ENCODE data around the gene ZNF746.

Gene ZNF746

DNA sequence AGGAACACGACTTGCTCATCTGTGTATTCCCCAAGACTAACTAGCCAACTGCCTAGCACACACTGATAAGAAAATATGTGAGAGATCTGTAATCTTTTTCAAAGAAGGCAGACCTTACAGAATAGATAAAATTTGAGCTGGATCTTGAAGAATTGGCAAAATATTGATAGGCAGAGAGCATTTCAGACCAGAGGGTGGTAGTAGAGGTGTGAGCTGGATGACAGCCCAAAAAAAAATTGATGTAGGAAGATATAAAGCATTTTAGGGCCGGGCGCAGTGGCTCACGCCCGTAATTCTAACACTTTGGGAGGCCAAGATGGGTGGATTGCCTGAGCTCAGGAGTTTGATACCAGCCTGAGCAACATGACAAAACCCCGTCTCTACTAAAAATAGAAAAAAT, 1.2 kb upstream of the ZNF746 start:
- no peaks in the 10 kb centered on the region; the same call in 1 of the 2 replicates for H3F3A ChIP-seq (ENCODE audit: insufficient read depth, low read length)

DNA sequence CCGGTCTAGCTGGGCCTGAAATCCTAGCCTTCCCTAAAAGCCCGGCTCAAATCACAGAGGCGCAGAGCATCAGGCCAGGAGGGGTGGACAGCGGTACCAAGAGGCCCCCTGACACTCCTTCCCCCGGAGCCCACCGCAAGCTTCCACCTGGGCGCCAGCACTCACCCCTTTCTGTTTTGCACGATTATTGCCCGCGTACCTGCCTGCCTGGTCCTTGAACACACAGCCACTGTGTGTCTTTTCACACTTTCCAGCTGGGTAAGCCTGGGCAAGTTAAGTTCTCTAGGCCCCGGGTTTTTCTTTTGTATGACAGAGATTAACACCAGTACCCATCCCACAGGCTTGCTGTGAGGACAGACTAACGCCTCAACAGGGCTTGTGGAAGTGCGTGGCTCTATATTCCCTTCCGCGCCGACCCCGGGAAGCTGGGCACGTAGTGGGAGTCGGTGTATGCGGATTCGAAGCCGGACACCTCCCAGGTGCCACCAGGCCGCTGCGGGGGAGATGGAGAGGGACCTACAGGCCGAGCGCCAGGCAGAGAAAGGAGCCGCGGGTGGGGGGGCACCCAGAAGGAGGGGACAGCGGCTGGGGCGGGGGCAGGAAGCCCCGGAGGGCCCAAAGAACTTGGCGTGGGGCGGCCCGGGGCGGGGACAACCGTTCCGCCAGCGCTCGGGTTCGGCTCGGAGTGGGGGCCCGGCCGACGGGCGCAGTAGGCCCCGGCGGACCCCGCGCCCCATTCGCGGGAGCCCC, 792 bp downstream of the ZNF746 start:
- Histone ChIP-seq H3K4me3 (ENCODE audit: low read length) (peak overlapping the region; percentile 91), H3K27me3 (replicated peaks; ENCODE audit: insufficient read depth, low read length) (no peaks in the 10 kb centered on the region), H4K20me1 (ENCODE audit: insufficient read depth, low read length) (no peaks in the 10 kb centered on the region), H3K4me1 (ENCODE audit: low read length) (peaks cover 12% of the 10 kb centered on the region; the same call in 1 of the 2 replicates), H3K27ac (ENCODE audit: low read length) (no peak overlapping the region), H3F3A (ENCODE audit: insufficient read depth, low read length) (no peaks in the 10 kb centered on the region; the same call in 1 of the 2 replicates), H3K79me2 (ENCODE audit: low read length) (peaks cover 27% of the 10 kb centered on the region), H3K9me3 (replicated peaks; ENCODE audit: insufficient read depth, low read length) (no peaks in the 10 kb centered on the region), H3K4me2 (ENCODE audit: low read depth, low read length) (peak overlapping the region; percentile 82), H3K9ac (ENCODE audit: low read length) (peak overlapping the region; percentile 83), H3K9me2 (replicated peaks; ENCODE audit: insufficient read depth, low read length) (no peaks in the 10 kb centered on the region), H2AFZ (ENCODE audit: low read length) (peak overlapping the region; percentile 80), H3K36me3 (replicated peaks; ENCODE audit: insufficient read depth, low read length) (0 out of 2 replicates have a peak, but pooled peaks cover 6% of the 10 kb centered on the region)
- DNase-seq = peak; percentile 51
- TF ChIP-seq CTCF (IDR thresholded peaks at IDR 0.05; ENCODE audit: low read length) (no peak), EZH2phosphoT487 (IDR thresholded peaks at IDR 0.05; ENCODE audit: low read length) (no peak)

More for the DNA sequence above, 1.2 kb upstream of the ZNF746 start:
- peaks cover 27% of the 10 kb centered on the region for H3K79me2 ChIP-seq (ENCODE audit: low read length)
- H3K4me3 ChIP-seq (ENCODE audit: low read length) = no peak overlapping the region
- no peak overlapping the region for H3K9ac ChIP-seq (ENCODE audit: low read length)
- H3K9me3 ChIP-seq (replicated peaks; ENCODE audit: insufficient read depth, low read length) = no peaks in the 10 kb centered on the region
- no peak overlapping the region for H3K27ac ChIP-seq (ENCODE audit: low read length)
- no peaks in the 10 kb centered on the region for H3K27me3 ChIP-seq (replicated peaks; ENCODE audit: insufficient read depth, low read length)
- no peaks in the 10 kb centered on the region for H3K9me2 ChIP-seq (replicated peaks; ENCODE audit: insufficient read depth, low read length)
- DNase-seq = no peak
- no peak overlapping the region for H2AFZ ChIP-seq (ENCODE audit: low read length)
- no peak overlapping the region for H3K4me2 ChIP-seq (ENCODE audit: low read depth, low read length)
- 0 out of 2 replicates have a peak, but pooled peaks cover 1% of the 10 kb centered on the region for H3K36me3 ChIP-seq (replicated peaks; ENCODE audit: insufficient read depth, low read length)
- TF ChIP-seq CTCF (IDR thresholded peaks at IDR 0.05; ENCODE audit: low read length) (no peak), EZH2 (optimal IDR thresholded peaks at IDR 0.05; ENCODE audit: low read depth, low read length) (no peak), EZH2phosphoT487 (IDR thresholded peaks at IDR 0.05; ENCODE audit: low read length) (no peak)
- H3K4me1 ChIP-seq (ENCODE audit: low read length) = peaks cover 12% of the 10 kb centered on the region; the same call in 1 of the 2 replicates
- no peaks in the 10 kb centered on the region for H4K20me1 ChIP-seq (ENCODE audit: insufficient read depth, low read length)

DNA sequence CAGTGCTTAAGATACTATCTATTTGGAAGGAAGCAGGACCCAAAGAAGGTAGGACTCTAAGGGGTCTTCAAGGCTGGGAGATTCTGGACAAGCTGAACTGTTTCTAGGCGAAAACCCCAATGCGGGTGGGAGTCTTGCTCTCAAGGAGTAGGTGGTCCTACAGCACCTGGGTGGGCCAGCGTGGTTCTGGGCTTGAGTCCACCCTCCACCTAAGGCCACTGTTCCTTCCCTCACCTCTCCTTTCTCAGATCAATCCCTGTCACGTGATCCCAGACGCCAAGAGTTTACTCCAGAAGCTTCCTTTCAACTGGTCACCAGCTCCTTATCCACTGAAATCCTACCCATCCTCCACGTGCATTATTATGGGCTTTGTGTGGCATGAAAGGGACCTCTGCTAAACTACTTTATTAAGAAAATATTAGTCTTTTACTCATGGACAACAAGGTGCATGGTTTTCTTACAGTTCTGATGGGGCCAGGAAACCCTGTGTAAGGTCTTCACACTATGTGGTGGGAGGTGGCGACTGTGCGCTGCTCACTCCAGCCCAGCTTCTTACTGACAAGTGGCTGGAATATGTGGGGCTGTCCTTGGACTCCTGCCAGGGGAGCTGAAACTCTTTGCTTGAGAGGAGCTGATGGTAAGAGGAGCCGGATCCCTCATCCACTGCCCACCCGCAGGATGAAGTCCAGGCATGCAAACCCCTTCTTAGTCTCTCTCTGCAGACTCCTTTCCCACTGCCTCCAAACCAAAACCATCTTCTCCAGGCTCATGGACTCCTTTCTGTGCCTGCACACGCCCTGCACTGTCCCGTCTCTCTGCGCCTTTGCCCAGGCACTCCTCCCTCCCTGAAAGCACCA, 1.6 kb downstream of the ZNF746 start:
- Histone ChIP-seq H3F3A (ENCODE audit: insufficient read depth, low read length) (no peaks in the 10 kb centered on the region; the same call in 1 of the 2 replicates), H3K4me3 (ENCODE audit: low read length) (peak overlapping the region; percentile 91; the same call in 1 of the 2 replicates), H3K4me1 (ENCODE audit: low read length) (peaks cover 12% of the 10 kb centered on the region; the same call in 1 of the 2 replicates), H3K79me2 (ENCODE audit: low read length) (peaks cover 27% of the 10 kb centered on the region), H4K20me1 (ENCODE audit: insufficient read depth, low read length) (no peaks in the 10 kb centered on the region), H2AFZ (ENCODE audit: low read length) (no peak overlapping the region), H3K9me2 (replicated peaks; ENCODE audit: insufficient read depth, low read length) (no peaks in the 10 kb centered on the region), H3K27ac (ENCODE audit: low read length) (no peak overlapping the region), H3K9me3 (replicated peaks; ENCODE audit: insufficient read depth, low read length) (no peaks in the 10 kb centered on the region), H3K36me3 (replicated peaks; ENCODE audit: insufficient read depth, low read length) (0 out of 2 replicates have a peak, but pooled peaks cover 6% of the 10 kb centered on the region), H3K27me3 (replicated peaks; ENCODE audit: insufficient read depth, low read length) (no peaks in the 10 kb centered on the region), H3K4me2 (ENCODE audit: low read depth, low read length) (peak overlapping the region; percentile 82; the same call in 1 of the 2 replicates), H3K9ac (ENCODE audit: low read length) (no peak overlapping the region; the same call in 1 of the 2 replicates)
- no peak for TF ChIP-seq EZH2phosphoT487 (IDR thresholded peaks at IDR 0.05; ENCODE audit: low read length)
- no peak for TF ChIP-seq CTCF (IDR thresholded peaks at IDR 0.05; ENCODE audit: low read length)
- no peak for TF ChIP-seq EZH2 (optimal IDR thresholded peaks at IDR 0.05; ENCODE audit: low read depth, low read length)
- no peak for DNase-seq
